Astrocyte (in vitro differentiated cells and primary cell): ENCODE data around the gene FAM124A. TPM values are rescaled to one million over a fixed set of nuclear protein-coding genes. Genes with fewer than 3 reads are reported as not detected.

ENCODE experiments used
- DNase-seq: peaks from one replicate; pipeline ENCODE4 v3.0.0-alpha.2; 2010; ENCODE audit warnings: low read depth
- FAIRE-seq: peaks from 2 replicates; lab custom pipeline; 2011; peaks lifted over from hg19 to GRCh38; lab: Jason Lieb, UNC
- H2AFZ ChIP-seq: 2 replicates; pipeline ENCODE4 v1.6.0; 2012; ENCODE audit warnings: low read depth, low read length, inconsistent platforms
- H3K27ac ChIP-seq: 2 replicates; pipeline ENCODE4 v1.5.1; 2011; ENCODE audit warnings: low read depth, low read length, inconsistent platforms
- H3K27me3 ChIP-seq: 2 replicates; pipeline ENCODE4 v1.6.0; 2011; ENCODE audit warnings: low read length, inconsistent platforms; ENCODE audit not compliant: insufficient read depth
- H3K36me3 ChIP-seq: 2 replicates; pipeline ENCODE4 v1.5.1; 2011; ENCODE audit warnings: low read length, inconsistent platforms; ENCODE audit not compliant: insufficient read depth
- H3K4me1 ChIP-seq: 2 replicates; pipeline ENCODE4 v1.5.1; 2011; ENCODE audit warnings: low read length, inconsistent platforms; ENCODE audit not compliant: insufficient read depth
- H3K4me2 ChIP-seq: 2 replicates; pipeline ENCODE4 v1.6.0; 2012; ENCODE audit warnings: low read length, inconsistent platforms
- H3K4me3 ChIP-seq: 2 replicates; pipeline ENCODE4 v1.5.1; 2011; ENCODE audit warnings: low read depth, mild to moderate bottlenecking, low read length, inconsistent platforms; ENCODE audit not compliant: insufficient read depth
- H3K79me2 ChIP-seq: 2 replicates; pipeline ENCODE4 v1.6.0; 2012; ENCODE audit warnings: mild to moderate bottlenecking, low read length, inconsistent platforms; ENCODE audit not compliant: insufficient read depth
- H3K9ac ChIP-seq: 2 replicates; pipeline ENCODE4 v1.6.0; 2012; ENCODE audit warnings: mild to moderate bottlenecking, low read length, inconsistent platforms
- H3K9me3 ChIP-seq: 2 replicates; pipeline ENCODE4 v1.5.1; 2012; ENCODE audit warnings: low read depth, mild to moderate bottlenecking, low read length, inconsistent platforms; ENCODE audit not compliant: insufficient read depth
- H4K20me1 ChIP-seq: 2 replicates; pipeline ENCODE4 v1.6.0; 2012; ENCODE audit warnings: low read length, inconsistent platforms; ENCODE audit not compliant: insufficient read depth
- H3K27ac Mint-ChIP-seq: one replicate; pipeline ENCODE4 v1.8.0; 2021; ENCODE audit warnings: mild to moderate bottlenecking, mixed read lengths; ENCODE audit not compliant: unreplicated experiment
- H3K27me3 Mint-ChIP-seq: one replicate; pipeline ENCODE4 v1.8.0; 2021; ENCODE audit warnings: low read depth, mixed read lengths; ENCODE audit not compliant: unreplicated experiment
- H3K36me3 Mint-ChIP-seq: one replicate; pipeline ENCODE4 v1.8.0; 2021; ENCODE audit warnings: low read depth, mixed read lengths; ENCODE audit not compliant: unreplicated experiment
- H3K4me1 Mint-ChIP-seq: one replicate; pipeline ENCODE4 v1.8.0; 2021; ENCODE audit warnings: low read depth, mixed read lengths; ENCODE audit not compliant: unreplicated experiment
- H3K4me3 Mint-ChIP-seq: one replicate; pipeline ENCODE4 v1.8.0; 2021; ENCODE audit warnings: mild to moderate bottlenecking, moderate library complexity, mixed read lengths; ENCODE audit not compliant: unreplicated experiment
- H3K9me3 Mint-ChIP-seq: one replicate; pipeline ENCODE4 v1.8.0; 2021; ENCODE audit warnings: mild to moderate bottlenecking, mixed read lengths; ENCODE audit not compliant: unreplicated experiment
- EZH2 ChIP-seq: IDR thresholded peaks from 2 replicates; pipeline ENCODE4 v1.6.1; 2012; ENCODE audit warnings: mild to moderate bottlenecking, low read length, inconsistent platforms; ENCODE audit not compliant: insufficient read depth
- total RNA-seq: library from RNA; stranded (reverse); gene quantifications from 2 replicates; pipeline ENCODE4 v1.2.1, GENCODE V29; 2021
- TF ChIP-seq, protein P1 (sequence below): IDR thresholded peaks from 2 replicates; pipeline ENCODE4 v1.5.1; 2011; ENCODE audit warnings: low read depth, mild to moderate bottlenecking, inconsistent platforms, low read length, moderate library complexity; ENCODE audit not compliant: insufficient read depth

FAM124A gene
- total RNA-seq, 1 donor from 2014 or later, result 1.1 TPM

DNA sequence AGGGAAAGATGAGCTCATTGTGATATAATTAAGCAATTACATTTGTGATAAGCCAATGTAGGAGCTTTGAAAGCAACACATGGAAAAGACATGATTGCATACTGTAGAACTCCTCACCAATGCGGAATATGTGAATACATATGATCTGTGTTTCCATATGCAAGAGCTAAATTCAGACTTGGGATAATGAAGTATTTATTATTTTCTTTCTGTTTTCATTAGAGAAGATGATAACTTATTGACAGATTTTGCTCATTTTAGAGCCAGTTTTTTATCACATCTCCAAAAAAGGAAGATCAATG, 14.2 kb downstream of the FAM124A start:
- Mint-ChIP-seq H3K27ac (no peak overlapping the region), H3K36me3 (no peaks in the 10 kb centered on the region), H3K9me3 (no peaks in the 10 kb centered on the region), H3K4me3 (no peak overlapping the region), H3K27me3 (peaks cover 12% of the 10 kb centered on the region), H3K4me1 (peaks cover 8% of the 10 kb centered on the region)
- FAIRE-seq (no peak), DNase-seq (no peak)
- Histone ChIP-seq H3K36me3 (no peaks in the 10 kb centered on the region), H3K4me1 (no peaks in the 10 kb centered on the region), H4K20me1 (no peaks in the 10 kb centered on the region), H3K9me3 (no peaks in the 10 kb centered on the region), H3K4me2 (no peak overlapping the region), H3K9ac (no peak overlapping the region), H3K27ac (no peak overlapping the region), H3K79me2 (no peaks in the 10 kb centered on the region), H2AFZ (no peak overlapping the region), H3K4me3 (no peak overlapping the region), H3K27me3 (peaks cover 10% of the 10 kb centered on the region)
- no peak for TF ChIP-seq EZH2
- TF ChIP-seq, protein P1, sequence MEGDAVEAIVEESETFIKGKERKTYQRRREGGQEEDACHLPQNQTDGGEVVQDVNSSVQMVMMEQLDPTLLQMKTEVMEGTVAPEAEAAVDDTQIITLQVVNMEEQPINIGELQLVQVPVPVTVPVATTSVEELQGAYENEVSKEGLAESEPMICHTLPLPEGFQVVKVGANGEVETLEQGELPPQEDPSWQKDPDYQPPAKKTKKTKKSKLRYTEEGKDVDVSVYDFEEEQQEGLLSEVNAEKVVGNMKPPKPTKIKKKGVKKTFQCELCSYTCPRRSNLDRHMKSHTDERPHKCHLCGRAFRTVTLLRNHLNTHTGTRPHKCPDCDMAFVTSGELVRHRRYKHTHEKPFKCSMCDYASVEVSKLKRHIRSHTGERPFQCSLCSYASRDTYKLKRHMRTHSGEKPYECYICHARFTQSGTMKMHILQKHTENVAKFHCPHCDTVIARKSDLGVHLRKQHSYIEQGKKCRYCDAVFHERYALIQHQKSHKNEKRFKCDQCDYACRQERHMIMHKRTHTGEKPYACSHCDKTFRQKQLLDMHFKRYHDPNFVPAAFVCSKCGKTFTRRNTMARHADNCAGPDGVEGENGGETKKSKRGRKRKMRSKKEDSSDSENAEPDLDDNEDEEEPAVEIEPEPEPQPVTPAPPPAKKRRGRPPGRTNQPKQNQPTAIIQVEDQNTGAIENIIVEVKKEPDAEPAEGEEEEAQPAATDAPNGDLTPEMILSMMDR, result no peak

DNA sequence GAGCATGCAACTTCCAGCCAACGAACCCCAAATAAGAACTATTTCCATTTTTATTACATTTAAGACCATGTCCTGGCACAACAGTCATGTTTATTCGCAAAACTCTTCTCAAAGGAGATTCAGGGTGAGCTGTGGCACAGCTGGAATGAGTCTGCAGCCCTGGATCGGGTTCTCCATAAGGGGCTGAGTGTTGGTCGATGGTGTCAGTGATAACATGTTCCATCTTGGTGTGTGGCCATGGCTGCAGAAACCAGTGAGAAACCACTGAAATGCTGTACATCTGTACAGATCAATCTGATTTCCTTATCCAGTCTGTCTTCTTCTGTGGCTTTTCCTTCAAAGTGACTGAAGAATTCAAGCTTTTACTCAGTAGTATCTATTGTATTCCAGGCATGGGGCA, 15.2 kb downstream of the FAM124A start:
- Histone ChIP-seq H3K4me2 (no peak overlapping the region), H3K36me3 (no peaks in the 10 kb centered on the region), H4K20me1 (no peaks in the 10 kb centered on the region), H3K27ac (no peak overlapping the region), H3K79me2 (no peaks in the 10 kb centered on the region), H3K27me3 (peaks cover 6% of the 10 kb centered on the region), H3K9ac (no peak overlapping the region), H3K9me3 (no peaks in the 10 kb centered on the region), H3K4me1 (no peaks in the 10 kb centered on the region), H3K4me3 (no peak overlapping the region), H2AFZ (no peak overlapping the region)
- DNase-seq (no peak), FAIRE-seq (no peak)
- no peaks in the 10 kb centered on the region for H3K9me3 Mint-ChIP-seq
- H3K27ac Mint-ChIP-seq, result no peak overlapping the region
- TF ChIP-seq, protein P1, result no peak
- no peak for TF ChIP-seq EZH2
- no peaks in the 10 kb centered on the region for H3K36me3 Mint-ChIP-seq
- no peak overlapping the region for H3K4me3 Mint-ChIP-seq
- H3K4me1 Mint-ChIP-seq, result peaks cover 8% of the 10 kb centered on the region
- H3K27me3 Mint-ChIP-seq, result peaks cover 10% of the 10 kb centered on the region

DNA sequence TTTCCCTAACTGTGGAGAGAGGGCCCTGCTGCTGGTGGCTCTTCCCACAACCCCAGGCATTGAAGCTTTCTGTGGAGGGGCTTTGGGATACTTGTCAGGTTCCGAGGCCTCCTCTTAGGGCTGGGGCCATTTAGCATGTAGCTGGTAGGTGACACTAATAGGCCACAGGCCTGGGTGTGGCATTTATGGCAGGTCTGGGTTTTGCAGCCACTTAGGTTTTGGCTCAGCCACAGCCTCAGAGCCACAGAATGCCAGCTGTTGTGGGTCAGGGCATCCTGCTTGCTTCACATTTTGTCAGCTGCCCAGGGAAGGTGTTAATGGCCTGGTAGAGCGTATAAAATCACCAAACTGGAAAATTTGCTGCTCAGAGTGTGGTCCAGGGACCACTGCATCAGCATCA, 15.7 kb downstream of the FAM124A start:
- peaks cover 10% of the 10 kb centered on the region for H3K27me3 Mint-ChIP-seq
- H3K79me2 ChIP-seq, result no peaks in the 10 kb centered on the region
- no peak overlapping the region for H3K27ac ChIP-seq
- no peak overlapping the region for H3K4me3 Mint-ChIP-seq
- peaks cover 9% of the 10 kb centered on the region for H3K4me1 Mint-ChIP-seq
- H3K4me1 ChIP-seq, result no peaks in the 10 kb centered on the region
- DNase-seq (no peak), FAIRE-seq (no peak)
- no peak overlapping the region for H3K9ac ChIP-seq
- TF ChIP-seq EZH2, result no peak
- TF ChIP-seq, protein P1, result no peak
- no peaks in the 10 kb centered on the region for H3K36me3 ChIP-seq
- H4K20me1 ChIP-seq, result no peaks in the 10 kb centered on the region
- no peaks in the 10 kb centered on the region for H3K36me3 Mint-ChIP-seq
- no peak overlapping the region for H3K4me2 ChIP-seq
- H3K27ac Mint-ChIP-seq, result no peak overlapping the region
- no peaks in the 10 kb centered on the region for H3K9me3 ChIP-seq
- no peak overlapping the region for H3K4me3 ChIP-seq
- H3K27me3 ChIP-seq, result peaks cover 6% of the 10 kb centered on the region
- H2AFZ ChIP-seq, result no peak overlapping the region
- no peaks in the 10 kb centered on the region for H3K9me3 Mint-ChIP-seq
